GM23338 (cell line): ENCODE data around the gene MUS81. TPM values are rescaled to one million over a fixed set of nuclear protein-coding genes. Genes with fewer than 3 reads are reported as not detected.

ENCODE experiments used
- ATAC-seq: fragments of 200-7000 bp; cut with Tn5 transposase; 3 replicates; pipeline ENCODE4 v1.9.1; 2020
- DNase-seq: peaks from one replicate; pipeline ENCODE4 v3.0.0-alpha.2; 2015; ENCODE audit warnings: low spot score
- H2AFZ ChIP-seq: fragments of 200-600 bp; sonication (generic); 2 replicates; pipeline ENCODE4 v1.8.0; 2016; ENCODE audit warnings: antibody characterized with exemption, mild to moderate bottlenecking, moderate library complexity
- H3F3A ChIP-seq: fragments of 200-600 bp; sonication (generic); replicated peaks from 2 replicates; pipeline ENCODE4 v1.8.0; 2017; ENCODE audit warnings: antibody characterized with exemption, mixed run types, low read depth
- H3K27ac ChIP-seq: fragments of 200-600 bp; sonication (generic); 2 replicates; pipeline ENCODE4 v1.6.1; 2016; ENCODE audit warnings: low read depth
- H3K27me3 ChIP-seq: fragments of 200-600 bp; sonication (generic); 2 replicates; pipeline ENCODE4 v1.8.0; 2016; ENCODE audit warnings: mild to moderate bottlenecking, mixed run types, moderate library complexity; ENCODE audit not compliant: insufficient read depth
- H3K36me3 ChIP-seq: fragments of 200-600 bp; sonication (generic); 2 replicates; pipeline ENCODE4 v1.8.0; 2016; ENCODE audit warnings: mild to moderate bottlenecking; ENCODE audit not compliant: insufficient read depth
- H3K4me1 ChIP-seq: fragments of 200-600 bp; sonication (generic); 2 replicates; pipeline ENCODE4 v1.8.0; 2016; ENCODE audit warnings: mild to moderate bottlenecking, moderate library complexity; ENCODE audit not compliant: insufficient read depth
- H3K4me2 ChIP-seq: fragments of 200-600 bp; sonication (generic); 2 replicates; pipeline ENCODE4 v1.7.1; 2017; ENCODE audit warnings: mixed run types
- H3K4me3 ChIP-seq: fragments of 200-600 bp; sonication (generic); 2 replicates; pipeline ENCODE4 v1.6.1; 2016; ENCODE audit warnings: mixed run types
- H3K79me2 ChIP-seq: fragments of 200-600 bp; sonication (generic); replicated peaks from 2 replicates; pipeline ENCODE4 v1.8.0; 2017; ENCODE audit warnings: mild to moderate bottlenecking; ENCODE audit not compliant: insufficient read depth
- H3K9me2 ChIP-seq: fragments of 200-600 bp; sonication (generic); 2 replicates; pipeline ENCODE4 v1.8.0; 2017; ENCODE audit not compliant: insufficient read depth
- H4K20me1 ChIP-seq: fragments of 200-600 bp; sonication (generic); replicated peaks from 2 replicates; pipeline ENCODE4 v1.8.0; 2017; ENCODE audit warnings: mild to moderate bottlenecking; ENCODE audit not compliant: insufficient read depth
- H3K27ac Mint-ChIP-seq: 2 replicates; pipeline ENCODE4 v1.8.0; 2020; ENCODE audit warnings: inconsistent platforms, mild to moderate bottlenecking, moderate library complexity, mixed read lengths
- H3K27me3 Mint-ChIP-seq: 3 replicates; pipeline ENCODE4 v1.8.0; 2022; ENCODE audit warnings: low read depth, mild to moderate bottlenecking, moderate library complexity, mixed read lengths, inconsistent platforms; ENCODE audit not compliant: insufficient read depth, poor library complexity
- H3K36me3 Mint-ChIP-seq: 3 replicates; pipeline ENCODE4 v1.8.0; 2021; ENCODE audit warnings: low read depth, mild to moderate bottlenecking, inconsistent platforms, moderate library complexity, mixed read lengths
- H3K4me1 Mint-ChIP-seq: 3 replicates; pipeline ENCODE4 v1.8.0; 2020; ENCODE audit warnings: mild to moderate bottlenecking, inconsistent platforms, mixed read lengths
- H3K4me3 Mint-ChIP-seq: 3 replicates; pipeline ENCODE4 v1.8.0; 2021; ENCODE audit warnings: moderate library complexity, mild to moderate bottlenecking, inconsistent platforms, mixed read lengths
- H3K9me3 Mint-ChIP-seq: 3 replicates; pipeline ENCODE4 v1.8.0; 2020; ENCODE audit warnings: moderate library complexity, mild to moderate bottlenecking, inconsistent platforms, mixed read lengths
- CREB1 ChIP-seq: fragments of 250-450 bp; sonication (Bioruptor Pico); IDR thresholded peaks from 2 replicates; pipeline ENCODE4 v1.5.0; 2020; ENCODE audit warnings: low read depth, mild to moderate bottlenecking, moderate library complexity
- CTCF ChIP-seq, 2 experiments: fragments of 200-600 bp in 1 of 2; sonication (generic) in 1 of 2; conservative IDR thresholded peaks; 2 replicates each; pipeline versions ENCODE4 v1.5.1 to v1.6.1; 2016 to 2017; ENCODE audit warnings: antibody characterized with exemption in 2 of 2, low read depth in 2 of 2, mild to moderate bottlenecking in 2 of 2, moderate library complexity in 1 of 2
- EZH2phosphoT487 ChIP-seq: fragments of 200-600 bp; sonication (generic); IDR thresholded peaks from one replicate; pipeline ENCODE4 v1.8.1; 2018; ENCODE audit warnings: antibody characterized with exemption; ENCODE audit not compliant: unreplicated experiment
- JUNB ChIP-seq: IDR thresholded peaks from one replicate; pipeline ENCODE4 v1.6.1; 2016; ENCODE audit warnings: antibody characterized with exemption; ENCODE audit not compliant: unreplicated experiment
- NANOG ChIP-seq: IDR thresholded peaks from 2 replicates; pipeline ENCODE4 v1.6.1; 2016; ENCODE audit warnings: antibody characterized with exemption, borderline replicate concordance
- REST ChIP-seq: IDR thresholded peaks from one replicate; pipeline ENCODE4 v1.6.1; 2018; ENCODE audit warnings: antibody characterized with exemption; ENCODE audit not compliant: unreplicated experiment
- ZNF114 ChIP-seq: fragments of 250-450 bp; sonication (Bioruptor Pico); IDR thresholded peaks from 2 replicates; pipeline ENCODE4 v1.5.0; 2020; ENCODE audit warnings: mild to moderate bottlenecking, moderate library complexity
- ZNF331 ChIP-seq: fragments of 250-450 bp; sonication (Bioruptor Pico); IDR thresholded peaks from 2 replicates; pipeline ENCODE4 v1.5.0; 2020; ENCODE audit warnings: low read depth, mild to moderate bottlenecking, moderate library complexity
- polyA plus RNA-seq: library from polyadenylated mRNA; unstranded; fragments of >200 nt; fragmentation: Nextera tagmentation; extraction: Ambion mirVana; gene quantifications from 2 replicates; pipeline ENCODE4 v1.2.1, GENCODE V29; 2016
- total RNA-seq: library from RNA; depleted of rRNA; stranded (reverse); fragments of >200 nt; shearing (Covaris generic); gene quantifications from 2 replicates; pipeline ENCODE4 v1.2.3, GENCODE V29; 2014

The MUS81 gene
- total and polyA plus RNA-seq, 2 experiments from 2014 or later = 38.5 to 48.6 TPM

DNA sequence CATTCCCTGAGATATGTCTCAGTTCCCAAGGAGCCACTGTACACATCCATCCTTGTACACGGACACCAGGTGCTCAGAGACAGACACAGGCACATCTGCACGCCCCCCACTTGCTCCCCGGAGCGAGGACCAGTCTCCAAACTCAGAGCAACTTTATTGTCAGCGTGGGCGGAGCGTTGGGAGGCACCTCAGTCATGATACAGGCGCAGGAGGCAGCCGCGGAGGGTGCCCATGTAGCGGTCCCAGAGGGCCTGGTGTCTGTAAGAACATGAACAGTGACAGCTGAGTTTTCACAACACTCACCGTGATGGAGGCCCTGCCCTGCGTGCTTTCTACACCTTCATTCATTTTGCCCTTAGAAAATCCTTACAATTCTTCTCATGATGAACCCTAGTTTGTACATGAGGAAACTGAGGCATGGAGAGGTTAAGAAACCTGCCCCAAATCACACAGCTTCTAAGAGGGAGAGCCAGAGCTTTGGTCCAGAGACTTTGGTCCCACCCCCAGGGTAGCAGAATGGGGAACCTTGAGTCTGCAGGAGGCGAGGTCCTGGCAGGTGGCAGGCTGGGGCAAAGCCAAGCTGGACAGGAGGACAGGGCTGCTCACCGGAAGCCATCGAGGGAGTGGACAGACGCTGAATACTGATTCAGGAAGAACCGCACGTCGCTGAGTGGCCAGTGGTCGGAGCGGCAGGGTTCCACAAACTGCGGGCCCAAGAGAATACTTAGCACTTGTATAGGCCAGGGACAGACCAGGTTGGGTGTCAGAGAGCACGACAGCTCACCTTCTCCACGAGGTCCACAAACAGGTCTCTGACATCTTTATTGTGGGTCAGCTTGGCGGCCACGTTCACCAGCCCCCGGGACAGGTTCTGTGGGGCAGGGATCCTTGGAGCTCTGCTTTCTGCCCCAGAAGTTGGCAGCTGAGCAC, 23.8 kb downstream of the MUS81 start (continued):
- no peak for TF ChIP-seq ZNF114 (CRISPR knock-in tag)
- no peak for TF ChIP-seq ZNF331 (CRISPR knock-in tag)
- TF ChIP-seq NANOG = no peak
- TF ChIP-seq REST = no peak
- no peak for TF ChIP-seq JUNB

DNA sequence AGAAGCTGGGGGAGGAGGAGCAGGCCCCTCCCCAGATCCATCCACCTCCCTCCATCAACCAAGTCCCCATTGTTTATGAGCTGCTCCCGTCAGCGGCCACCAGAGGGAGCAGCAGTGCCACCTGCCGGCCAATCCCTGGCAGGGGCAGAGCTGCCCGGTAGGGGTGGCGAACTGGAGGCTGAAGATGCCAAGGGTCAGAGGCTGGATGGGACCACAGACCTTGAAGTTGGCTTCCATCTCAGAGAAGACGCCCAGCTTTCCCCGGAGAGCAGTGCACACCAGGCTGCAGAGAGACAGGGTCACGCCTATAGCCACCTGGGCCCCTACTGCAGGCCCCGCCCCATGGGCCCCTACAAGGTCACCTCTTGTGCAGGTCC, 24.5 kb downstream of the MUS81 start:
- Histone ChIP-seq H3K27ac (no peak overlapping the region), H3F3A (peaks cover 35% of the 10 kb centered on the region), H3K27me3 (peaks cover 7% of the 10 kb centered on the region), H3K4me1 (peaks cover 15% of the 10 kb centered on the region), H2AFZ (no peak overlapping the region), H3K36me3 (peaks cover 14% of the 10 kb centered on the region; the same call in 1 of the 2 replicates), H3K79me2 (0 out of 2 replicates have a peak, but pooled peaks cover 9% of the 10 kb centered on the region), H4K20me1 (peaks cover 18% of the 10 kb centered on the region; the same call in 1 of the 2 replicates), H3K4me3 (no peak overlapping the region), H3K4me2 (no peak overlapping the region), H3K9me2 (no peaks in the 10 kb centered on the region)
- Mint-ChIP-seq H3K9me3 (peaks cover 2% of the 10 kb centered on the region; the same call in 1 of the 3 replicates), H3K36me3 (peaks cover 45% of the 10 kb centered on the region), H3K4me1 (peaks cover 21% of the 10 kb centered on the region), H3K27me3 (peaks cover 21% of the 10 kb centered on the region), H3K27ac (no peak overlapping the region), H3K4me3 (no peak overlapping the region; the same call in 2 of the 3 replicates)
- ATAC-seq = peak; percentile 39
- TF ChIP-seq CREB1 (CRISPR knock-in tag) = 0 out of 2 replicates have a peak, but pooled peaks have one; percentile 47
- TF ChIP-seq EZH2phosphoT487 = no peak
- peak; percentile 98 to 100 for TF ChIP-seq CTCF (conservative IDR thresholded peaks at IDR 0.05; ENCODE audit: low read depth in 2 of 2)
- peak; percentile 83 for DNase-seq
